Smooth muscle cell (in vitro differentiated cells): ENCODE results near the gene VMP1. TPM values are rescaled to one million over a fixed set of nuclear protein-coding genes. Genes with fewer than 3 reads are reported as not detected.
A peak's percentile ranks its signal among the peaks of the same experiment; 100 is the strongest.

Experiments
- DNase-seq: peaks from one replicate; lab custom pipeline; 2025; ENCODE audit not compliant: unreplicated experiment; lab: John Stamatoyannopoulos, UW
- H2AFZ ChIP-seq: fragments of 200-600 bp; sonication (generic); 2 replicates; pipeline ENCODE4 v1.6.0; 2016; ENCODE audit warnings: antibody characterized with exemption, low read depth, mild to moderate bottlenecking
- H3F3A ChIP-seq: fragments of 200-600 bp; sonication (generic); 2 replicates; pipeline ENCODE4 v1.6.0; 2017; ENCODE audit warnings: antibody characterized with exemption, low read depth
- H3K27ac ChIP-seq: fragments of 200-600 bp; sonication (generic); 2 replicates; pipeline ENCODE4 v1.5.1; 2016; ENCODE audit warnings: low read depth, mild to moderate bottlenecking
- H3K27me3 ChIP-seq: fragments of 200-600 bp; sonication (generic); 2 replicates; pipeline ENCODE4 v1.6.1; 2016; ENCODE audit warnings: low read depth, mild to moderate bottlenecking
- H3K36me3 ChIP-seq: fragments of 200-600 bp; sonication (generic); 2 replicates; pipeline ENCODE4 v1.5.1; 2016; ENCODE audit warnings: low read depth
- H3K4me1 ChIP-seq: fragments of 200-600 bp; sonication (generic); 2 replicates; pipeline ENCODE4 v1.5.1; 2016; ENCODE audit warnings: low read depth
- H3K4me2 ChIP-seq: fragments of 200-600 bp; sonication (generic); 2 replicates; pipeline ENCODE4 v1.6.0; 2016; ENCODE audit warnings: mild to moderate bottlenecking
- H3K4me3 ChIP-seq: fragments of 200-600 bp; sonication (generic); 2 replicates; pipeline ENCODE4 v1.5.1; 2016; ENCODE audit warnings: mild to moderate bottlenecking
- H3K79me2 ChIP-seq: fragments of 200-600 bp; sonication (generic); 2 replicates; pipeline ENCODE4 v1.6.0; 2016; ENCODE audit warnings: low read depth, mild to moderate bottlenecking
- H3K9ac ChIP-seq: fragments of 200-600 bp; sonication (generic); 2 replicates; pipeline ENCODE4 v1.6.0; 2016; ENCODE audit warnings: low read depth
- H3K9me3 ChIP-seq: fragments of 200-600 bp; sonication (generic); replicated peaks from 2 replicates; pipeline ENCODE4 v1.5.1; 2016; ENCODE audit warnings: low read depth
- H4K20me1 ChIP-seq: fragments of 200-600 bp; sonication (generic); 2 replicates; pipeline ENCODE4 v1.6.0; 2016; ENCODE audit warnings: low read depth
- WGBS: methylation state at CpG from one replicate; pipeline ENCODE4 v1.1.7; 2016; ENCODE audit warnings: low lambda C conversion rate; 5-methylcytosine and 5-hydroxymethylcytosine counted together
- polyA plus RNA-seq: library from polyadenylated mRNA; unstranded; fragments of >200 nt; fragmentation: Nextera tagmentation; extraction: Ambion mirVana; gene quantifications from 2 replicates; pipeline ENCODE4 v1.2.1, GENCODE V29; 2016
- total RNA-seq: library from RNA; depleted of rRNA; stranded (reverse); fragments of >200 nt; gene quantifications from 2 replicates; pipeline ENCODE4 v1.2.3, GENCODE V29; 2014
- TF ChIP-seq, protein P1 (sequence below): fragments of 200-600 bp; sonication (generic); IDR thresholded peaks from 2 replicates; pipeline ENCODE4 v1.5.1; 2017; ENCODE audit warnings: borderline replicate concordance, mild to moderate bottlenecking, antibody characterized with exemption; ENCODE audit not compliant: insufficient read depth, poor library complexity, severe bottlenecking

VMP1 gene
- total and polyA plus RNA-seq, 2 experiments from 2014 or later: 102 to 545 TPM

DNA sequence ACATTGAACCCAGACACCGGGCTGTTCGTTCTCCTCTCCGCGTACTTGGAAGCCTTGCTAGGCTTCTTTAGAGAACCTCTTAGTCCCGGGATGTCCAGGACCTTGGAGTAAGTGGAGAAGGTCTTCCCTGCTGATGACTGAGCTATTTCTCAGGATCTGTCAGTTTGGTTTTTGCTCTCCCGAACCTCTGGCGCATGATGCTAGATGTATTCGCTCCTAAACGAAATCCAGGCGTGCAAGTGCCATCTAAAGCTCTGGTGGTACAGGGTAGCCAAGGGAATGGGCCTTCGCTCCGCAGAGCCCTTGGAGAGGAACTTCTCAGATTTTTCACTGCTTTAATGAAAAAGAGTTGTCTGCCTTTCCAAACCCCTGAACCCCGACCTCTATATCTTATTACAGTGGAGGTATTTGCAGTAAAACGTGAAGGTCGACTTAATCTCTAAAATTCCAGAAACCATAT lies 547 bp downstream of the VMP1 start:
- WGBS: 2% methylated on average over 15 of the region's 15 CpGs
- Histone ChIP-seq H3K27me3 (no peaks in the 10 kb centered on the region), H3K4me3 (peak overlapping the region; percentile 79), H4K20me1 (peaks cover 80% of the 10 kb centered on the region), H3K27ac (peak overlapping the region; percentile 97), H3K4me2 (peak overlapping the region; percentile 86), H3K9ac (peak overlapping the region; percentile 97), H3K9me3 (no peaks in the 10 kb centered on the region), H3K79me2 (peaks cover 93% of the 10 kb centered on the region), H3K4me1 (peaks cover 28% of the 10 kb centered on the region), H2AFZ (no peak overlapping the region), H3K36me3 (no peaks in the 10 kb centered on the region), H3F3A (peaks cover 11% of the 10 kb centered on the region)
- TF ChIP-seq, protein P1, sequence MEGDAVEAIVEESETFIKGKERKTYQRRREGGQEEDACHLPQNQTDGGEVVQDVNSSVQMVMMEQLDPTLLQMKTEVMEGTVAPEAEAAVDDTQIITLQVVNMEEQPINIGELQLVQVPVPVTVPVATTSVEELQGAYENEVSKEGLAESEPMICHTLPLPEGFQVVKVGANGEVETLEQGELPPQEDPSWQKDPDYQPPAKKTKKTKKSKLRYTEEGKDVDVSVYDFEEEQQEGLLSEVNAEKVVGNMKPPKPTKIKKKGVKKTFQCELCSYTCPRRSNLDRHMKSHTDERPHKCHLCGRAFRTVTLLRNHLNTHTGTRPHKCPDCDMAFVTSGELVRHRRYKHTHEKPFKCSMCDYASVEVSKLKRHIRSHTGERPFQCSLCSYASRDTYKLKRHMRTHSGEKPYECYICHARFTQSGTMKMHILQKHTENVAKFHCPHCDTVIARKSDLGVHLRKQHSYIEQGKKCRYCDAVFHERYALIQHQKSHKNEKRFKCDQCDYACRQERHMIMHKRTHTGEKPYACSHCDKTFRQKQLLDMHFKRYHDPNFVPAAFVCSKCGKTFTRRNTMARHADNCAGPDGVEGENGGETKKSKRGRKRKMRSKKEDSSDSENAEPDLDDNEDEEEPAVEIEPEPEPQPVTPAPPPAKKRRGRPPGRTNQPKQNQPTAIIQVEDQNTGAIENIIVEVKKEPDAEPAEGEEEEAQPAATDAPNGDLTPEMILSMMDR: no peak
- DNase-seq: no peak

DNA sequence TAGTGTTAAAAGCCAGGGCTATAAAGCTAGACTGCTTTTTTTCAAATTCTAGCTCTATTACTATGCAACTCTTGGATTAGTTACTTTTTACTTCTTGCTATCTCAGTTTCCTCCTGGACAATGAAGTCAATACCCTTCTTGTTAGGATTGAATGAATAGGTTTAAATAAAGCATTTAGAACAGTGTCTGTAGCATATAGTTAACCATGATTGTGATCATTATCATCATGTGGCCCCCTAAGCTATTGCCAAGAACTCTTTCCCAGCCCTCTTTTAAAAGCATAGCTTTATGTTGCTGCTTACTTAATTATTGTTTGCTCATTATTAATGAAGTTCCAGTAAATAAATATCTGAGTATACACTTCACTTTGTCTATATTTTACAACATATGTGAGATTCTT lies 4.5 kb downstream of the VMP1 start:
- no peak overlapping the region for H3K4me3 ChIP-seq
- no peak overlapping the region for H3K4me2 ChIP-seq
- H3K9ac ChIP-seq: no peak overlapping the region
- peaks cover 14% of the 10 kb centered on the region for H3F3A ChIP-seq
- H3K79me2 ChIP-seq: peaks cover 93% of the 10 kb centered on the region
- peaks cover 14% of the 10 kb centered on the region for H3K4me1 ChIP-seq
- peaks cover 85% of the 10 kb centered on the region for H4K20me1 ChIP-seq
- no peak overlapping the region for H2AFZ ChIP-seq
- no peaks in the 10 kb centered on the region for H3K27me3 ChIP-seq
- no peaks in the 10 kb centered on the region for H3K9me3 ChIP-seq
- TF ChIP-seq, protein P1: no peak
- DNase-seq: no peak
- H3K27ac ChIP-seq: no peak overlapping the region
- H3K36me3 ChIP-seq: no peaks in the 10 kb centered on the region

DNA sequence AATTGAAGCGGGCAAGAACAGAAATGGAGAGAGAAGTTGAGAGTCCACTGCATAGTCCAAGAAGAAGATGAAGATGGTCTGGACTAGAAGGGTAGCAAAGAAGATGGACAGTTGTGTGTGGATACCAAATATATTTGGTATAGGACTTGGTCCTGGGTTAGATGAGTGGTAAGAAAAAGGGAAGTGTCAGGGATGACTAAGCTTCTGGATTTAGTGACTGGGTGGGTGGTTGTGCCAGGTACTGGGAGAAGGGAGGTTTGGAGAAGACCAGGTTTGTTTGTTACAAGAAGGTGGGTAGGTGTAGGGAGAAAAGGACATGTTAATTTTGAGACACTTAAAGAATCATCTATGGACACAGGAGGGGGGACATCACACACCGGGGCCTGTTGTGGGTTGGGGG lies 5.4 kb downstream of the VMP1 start:
- Histone ChIP-seq H3K9ac (no peak overlapping the region), H3K27ac (no peak overlapping the region), H3K4me3 (no peak overlapping the region), H3K4me2 (no peak overlapping the region), H2AFZ (no peak overlapping the region), H3F3A (peaks cover 12% of the 10 kb centered on the region), H3K9me3 (no peaks in the 10 kb centered on the region), H3K27me3 (no peaks in the 10 kb centered on the region), H3K36me3 (no peaks in the 10 kb centered on the region), H3K4me1 (peaks cover 14% of the 10 kb centered on the region), H3K79me2 (peaks cover 100% of the 10 kb centered on the region), H4K20me1 (peaks cover 94% of the 10 kb centered on the region)
- TF ChIP-seq, protein P1: no peak
- 98% methylated on average over 2 of the region's 2 CpGs for WGBS
- no peak for DNase-seq

DNA sequence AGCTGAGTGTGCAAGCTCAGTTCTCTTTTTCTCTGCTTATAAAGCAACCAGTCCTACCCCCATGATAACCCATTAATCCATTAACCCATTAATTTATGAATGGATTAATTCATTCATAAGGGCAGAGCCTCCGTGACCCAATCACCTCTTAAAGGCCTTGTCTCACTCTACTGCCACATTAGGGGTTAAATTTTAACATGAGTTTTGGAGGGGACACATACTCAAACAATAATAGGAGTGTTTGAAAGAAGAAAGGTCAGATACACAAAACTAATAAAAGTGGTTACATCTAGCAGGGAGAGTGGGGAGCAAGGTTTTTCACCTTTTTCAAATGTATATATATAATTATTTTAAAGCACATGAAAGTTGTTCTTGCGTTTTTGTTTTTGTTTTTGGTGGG lies 6.8 kb downstream of the VMP1 start:
- no peaks in the 10 kb centered on the region for H3K36me3 ChIP-seq
- H4K20me1 ChIP-seq: peaks cover 95% of the 10 kb centered on the region
- peaks cover 3% of the 10 kb centered on the region for H3F3A ChIP-seq
- H3K4me2 ChIP-seq: no peak overlapping the region
- TF ChIP-seq, protein P1: no peak
- WGBS: 91% methylated on average over 2 of the region's 2 CpGs
- H3K27me3 ChIP-seq: no peaks in the 10 kb centered on the region
- no peak overlapping the region for H2AFZ ChIP-seq
- H3K4me1 ChIP-seq: peaks cover 3% of the 10 kb centered on the region
- H3K4me3 ChIP-seq: no peak overlapping the region
- H3K27ac ChIP-seq: no peak overlapping the region
- H3K9ac ChIP-seq: no peak overlapping the region
- H3K9me3 ChIP-seq: no peaks in the 10 kb centered on the region
- H3K79me2 ChIP-seq: peaks cover 100% of the 10 kb centered on the region
- DNase-seq: no peak
